Right kidney (tissue), 1 donor: ENCODE data around the gene NUDT17.

Source experiments
- DNase-seq: peaks from one replicate; pipeline ENCODE4 v3.0.0-alpha.2; 2016

NUDT17 gene

GRCh38 chr1:145889722-145890121 is 44.3 kb downstream of the NUDT17 start:
- DNase-seq: no peak

- DNase-seq: no peak
Measured at GRCh38 chr1:145891143-145891542, 45.7 kb downstream of the NUDT17 start.

GRCh38 chr1:145891587-145892485 is 46.4 kb downstream of the NUDT17 start:
- DNase-seq: peak; percentile 82

GRCh38 chr1:145892486-145893087 is 47.2 kb downstream of the NUDT17 start:
- DNase-seq: no peak

GRCh38 chr1:145893306-145894055 is 48.1 kb downstream of the NUDT17 start:
- no peak for DNase-seq

GRCh38 chr1:145895471-145895870 is 50.0 kb downstream of the NUDT17 start:
- no peak for DNase-seq

GRCh38 chr1:145897969-145898368 is 52.5 kb downstream of the NUDT17 start:
- no peak for DNase-seq
